8988T (cell line): ENCODE data around the gene VWA5B2.

Source experiments
- DNase-seq: peaks from one replicate; pipeline ENCODE4 v3.0.0; 2011

Gene VWA5B2

DNA sequence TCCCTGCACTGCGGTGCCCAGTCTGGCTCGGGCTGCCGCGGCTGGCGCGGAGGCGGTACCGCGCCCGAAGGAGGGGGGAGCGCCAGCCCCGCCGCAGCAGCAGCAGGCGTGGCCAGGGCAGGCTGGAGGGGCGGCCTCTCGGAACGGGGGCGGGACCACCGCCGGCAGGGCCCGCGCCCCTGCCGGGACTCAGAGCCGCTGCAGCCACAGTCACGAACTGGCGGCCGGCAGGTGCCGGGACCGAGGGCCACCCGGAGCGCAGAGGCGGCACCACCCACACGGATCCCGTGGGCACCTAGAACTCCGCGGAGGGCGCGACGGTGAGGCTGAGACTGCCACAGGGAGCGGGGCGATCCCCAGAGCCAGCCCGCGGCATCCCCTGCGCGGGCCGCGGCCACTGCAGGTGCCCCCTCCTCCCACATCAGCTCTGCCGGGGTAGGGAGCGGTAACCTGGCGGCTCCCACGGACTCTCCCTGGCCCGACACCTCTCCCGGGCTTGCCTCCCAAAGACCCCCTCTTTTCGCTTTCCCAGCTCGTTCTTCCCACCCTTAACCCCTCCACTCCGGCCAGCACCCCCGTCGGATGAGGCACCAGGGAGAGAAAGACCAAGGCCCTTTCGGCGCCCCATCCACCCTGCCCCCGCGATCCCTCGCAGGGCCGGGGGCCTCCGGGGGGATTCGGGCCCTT lies at the start of gene VWA5B2:
VWA5B2 (plus strand) TSS at position 192 of the 687 bp plus-strand sequence. CDS start 944 bp downstream, outside the sequence.
- DNase-seq: peak; percentile 100

DNA sequence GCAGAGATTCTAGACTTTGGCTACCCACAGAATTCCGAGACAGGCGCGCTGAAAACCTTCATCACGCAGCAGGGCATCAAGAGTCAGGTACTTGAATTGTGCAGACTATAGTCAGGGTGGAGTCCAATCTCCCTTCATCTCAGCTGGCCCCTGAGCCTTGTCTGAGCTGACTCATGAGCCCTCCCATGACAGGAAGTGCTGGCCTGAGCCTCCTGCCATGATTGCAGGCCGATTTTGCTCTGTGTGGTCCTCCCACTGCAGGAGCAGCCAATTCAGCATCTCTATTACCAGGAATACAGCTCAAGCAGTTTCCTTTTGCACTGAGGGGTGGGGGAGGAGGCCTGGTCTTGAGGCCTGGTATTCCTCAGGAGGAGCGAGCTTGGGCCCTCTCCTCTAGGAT lies 49.2 kb upstream of the VWA5B2 start:
- no peak for DNase-seq

DNA sequence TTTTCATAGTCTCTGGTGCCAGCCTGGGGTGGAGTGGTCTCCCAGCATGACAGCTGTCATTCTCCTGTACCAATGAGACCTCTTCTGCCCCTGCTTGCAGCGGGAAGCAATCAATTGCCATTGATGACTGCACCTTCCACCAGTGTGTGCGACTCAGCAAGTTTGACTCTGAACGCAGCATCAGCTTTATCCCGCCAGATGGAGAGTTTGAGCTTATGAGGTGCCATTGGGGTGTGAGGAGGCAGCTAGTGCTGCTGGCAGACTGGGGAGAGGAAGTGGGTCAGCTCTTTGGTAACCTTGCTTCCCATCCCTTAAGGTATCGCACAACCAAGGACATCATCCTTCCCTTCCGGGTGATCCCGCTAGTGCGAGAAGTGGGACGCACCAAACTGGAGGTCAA lies 47.8 kb upstream of the VWA5B2 start:
- no peak for DNase-seq

DNA sequence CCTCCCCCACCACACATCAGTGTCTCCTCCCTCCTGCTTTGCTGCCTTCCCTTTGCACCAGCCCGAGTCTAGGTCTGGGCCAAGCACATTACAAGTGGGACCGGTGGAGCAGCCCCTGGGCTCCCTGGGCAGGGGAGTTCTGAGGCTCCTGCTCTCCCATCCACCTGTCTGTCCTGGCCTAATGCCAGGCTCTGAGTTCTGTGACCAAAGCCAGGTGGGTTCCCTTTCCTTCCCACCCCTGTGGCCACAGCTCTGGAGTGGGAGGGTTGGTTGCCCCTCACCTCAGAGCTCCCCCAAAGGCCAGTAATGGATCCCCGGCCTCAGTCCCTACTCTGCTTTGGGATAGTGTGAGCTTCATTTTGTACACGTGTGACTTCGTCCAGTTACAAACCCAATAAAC lies 45.7 kb upstream of the VWA5B2 start:
- DNase-seq: no peak

DNA sequence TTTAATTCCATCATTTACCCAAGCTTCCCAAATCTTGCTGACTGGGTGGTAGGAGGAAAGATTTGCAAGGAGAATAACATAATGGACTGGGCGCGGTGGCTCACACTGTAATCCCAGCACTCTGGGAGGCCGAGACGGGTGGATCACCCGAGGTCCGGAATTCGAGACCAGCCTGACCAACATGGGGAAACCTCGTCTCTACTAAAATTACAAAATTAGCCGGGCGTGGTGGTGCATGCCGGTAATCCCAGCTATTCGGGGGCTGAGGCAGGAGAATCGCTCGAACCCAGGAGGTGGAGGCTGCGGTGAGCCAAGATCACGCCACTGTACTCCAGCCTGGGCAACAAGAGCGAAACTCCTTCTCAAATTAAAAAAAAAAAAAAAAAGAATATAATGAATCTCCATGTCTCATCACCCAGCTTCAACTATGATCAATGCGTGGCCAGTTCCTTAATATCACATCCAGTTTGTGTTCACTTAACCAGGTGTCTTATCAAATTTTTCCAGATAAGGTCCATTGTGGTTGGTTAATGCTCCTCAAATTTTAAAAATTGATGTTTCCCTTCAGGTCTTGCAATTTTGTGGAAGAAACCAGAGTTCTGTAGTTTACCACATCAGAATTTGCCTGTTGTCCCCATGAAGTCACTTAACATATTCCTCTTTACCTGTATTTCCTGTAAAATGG lies 44.7 kb upstream of the VWA5B2 start:
- no peak for DNase-seq

DNA sequence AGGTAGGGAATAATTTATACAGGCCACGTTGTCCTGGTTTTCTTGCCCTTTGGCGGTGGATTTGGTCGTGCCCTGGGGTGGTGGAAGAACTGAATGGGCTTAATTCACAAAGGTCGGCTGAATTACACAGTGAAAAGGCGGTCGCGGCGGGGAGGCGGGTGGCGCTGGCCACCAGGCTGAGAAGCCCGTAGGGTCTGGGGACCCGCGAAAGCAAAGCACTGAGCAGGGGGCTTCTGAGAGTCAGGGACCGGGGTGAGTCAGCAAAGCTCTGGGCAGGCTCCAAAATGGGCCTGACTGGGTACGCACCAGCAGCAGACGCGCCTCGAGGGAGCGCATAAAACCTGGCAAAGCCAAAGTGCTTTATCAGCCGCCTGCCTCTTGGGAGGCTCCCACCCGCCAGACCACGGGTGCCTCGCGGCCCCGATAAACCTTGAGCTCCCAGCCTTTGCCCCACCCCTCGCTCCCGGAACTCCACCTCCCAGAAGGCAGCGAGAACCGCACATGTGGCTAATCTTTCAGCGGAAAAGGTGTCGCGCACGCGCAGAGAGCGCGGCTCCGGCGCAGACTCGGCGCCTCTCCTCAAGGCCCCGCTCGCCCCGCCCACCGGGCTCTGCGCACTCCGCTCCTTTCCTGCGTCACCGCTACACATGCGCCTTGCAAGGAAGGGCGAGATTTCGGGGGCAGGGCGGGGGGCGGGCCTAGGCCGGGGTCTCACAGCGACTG lies 43.8 kb upstream of the VWA5B2 start:
- peak; percentile 98 for DNase-seq

DNA sequence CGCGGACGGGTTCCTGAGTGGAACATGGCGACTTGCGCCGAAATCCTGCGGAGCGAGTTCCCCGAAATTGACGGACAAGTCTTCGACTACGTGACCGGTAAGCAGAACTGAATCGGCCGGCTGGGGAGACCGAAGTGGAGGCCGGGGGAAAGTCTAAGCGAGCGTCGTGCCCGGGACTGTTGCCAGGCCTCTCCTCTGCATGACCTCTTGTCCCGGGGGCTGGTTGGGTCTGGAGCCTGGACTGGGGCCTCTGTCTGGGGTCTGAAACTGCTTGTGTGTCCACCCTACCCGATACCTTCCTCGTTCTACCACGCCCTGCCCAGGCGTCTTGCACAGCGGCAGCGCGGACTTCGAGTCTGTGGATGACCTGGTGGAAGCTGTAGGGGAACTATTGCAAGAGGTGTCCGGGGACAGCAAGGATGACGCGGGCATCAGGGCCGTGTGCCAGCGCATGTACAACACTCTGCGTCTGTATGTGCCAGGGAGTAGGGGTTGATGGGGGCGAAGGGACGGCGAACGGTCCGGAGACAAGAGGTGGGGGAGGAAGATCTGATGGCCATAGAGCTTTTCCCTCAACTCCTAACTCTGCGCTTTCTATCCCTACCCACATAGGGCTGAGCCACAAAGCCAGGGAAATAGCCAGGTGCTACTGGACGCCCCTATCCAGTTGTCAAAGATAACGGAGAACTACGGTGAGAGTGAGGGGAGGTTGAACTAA lies 43.0 kb upstream of the VWA5B2 start, which contains the start of gene ABCF3:
ABCF3 (plus strand) TSS at position 16 of the 718 bp plus-strand sequence; CDS start at position 25, 9 bp downstream.
- no peak for DNase-seq

DNA sequence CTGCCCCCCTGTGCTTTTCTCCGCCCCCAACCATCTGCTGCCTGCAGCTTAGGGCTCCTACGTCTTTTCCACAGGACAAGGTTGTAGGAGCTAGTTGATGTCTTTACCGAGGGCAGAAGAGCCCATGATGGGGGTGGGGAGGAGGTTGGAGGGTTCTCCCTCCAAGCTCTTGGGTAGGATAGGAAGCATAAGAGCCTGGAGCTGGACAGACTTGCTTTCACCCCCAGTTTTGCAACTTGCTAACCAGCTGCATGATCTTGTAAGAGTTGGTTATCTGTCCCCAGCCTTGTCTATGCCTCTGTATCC lies 42.5 kb upstream of the VWA5B2 start:
- DNase-seq: no peak

DNA sequence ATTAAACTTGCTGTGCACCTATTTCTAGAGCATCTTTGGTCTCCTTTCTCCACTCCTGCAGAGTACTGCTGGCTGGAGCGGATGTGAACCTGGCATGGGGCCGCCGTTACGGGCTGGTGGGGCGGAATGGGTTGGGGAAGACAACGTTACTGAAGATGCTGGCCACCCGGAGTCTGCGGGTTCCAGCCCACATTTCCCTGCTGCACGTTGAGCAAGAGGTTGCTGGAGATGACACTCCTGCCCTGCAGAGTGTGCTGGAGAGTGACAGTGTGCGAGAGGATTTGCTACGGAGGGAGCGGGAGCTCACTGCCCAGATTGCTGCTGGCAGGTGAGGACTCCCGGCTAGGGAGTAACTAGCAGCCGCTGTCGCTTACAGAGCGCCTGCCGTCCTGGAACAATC lies 41.3 kb upstream of the VWA5B2 start:
- peak; percentile 24 for DNase-seq

DNA sequence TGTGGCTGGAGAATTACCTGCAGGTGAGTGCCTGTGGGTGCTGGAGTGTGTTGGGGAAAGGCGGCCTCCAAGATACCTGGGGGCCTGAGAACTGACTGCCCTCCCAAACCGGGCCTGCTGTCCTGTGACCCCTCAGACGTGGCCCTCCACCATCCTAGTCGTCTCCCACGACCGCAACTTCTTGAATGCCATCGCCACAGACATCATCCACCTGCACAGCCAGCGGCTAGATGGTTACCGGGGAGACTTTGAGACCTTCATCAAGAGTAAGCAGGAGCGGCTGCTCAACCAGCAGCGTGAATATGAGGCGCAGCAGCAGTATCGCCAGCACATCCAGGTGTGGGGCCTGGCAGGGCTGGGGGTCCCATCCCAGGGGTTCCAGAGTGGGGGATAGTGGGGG lies 40.0 kb upstream of the VWA5B2 start:
- peak; percentile 17 for DNase-seq

DNA sequence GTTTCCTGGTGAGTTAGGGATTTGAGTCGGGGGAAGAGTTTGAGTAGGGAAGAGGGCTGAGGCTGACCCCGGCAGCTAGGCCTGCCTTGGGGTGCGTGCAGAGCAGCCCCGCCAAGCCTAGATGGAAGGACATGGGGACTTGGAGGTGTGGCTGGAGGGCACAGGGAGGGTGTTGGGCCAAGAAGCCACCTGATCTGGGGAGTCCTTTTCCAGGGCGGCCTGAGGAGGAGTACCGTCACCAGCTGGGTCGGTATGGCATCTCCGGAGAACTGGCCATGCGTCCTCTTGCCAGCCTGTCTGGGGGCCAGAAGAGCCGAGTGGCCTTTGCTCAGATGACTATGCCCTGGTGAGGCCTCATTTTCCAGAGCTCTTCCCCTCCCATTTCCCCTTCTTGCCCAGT lies 36.5 kb upstream of the VWA5B2 start:
- peak; percentile 17 for DNase-seq

DNA sequence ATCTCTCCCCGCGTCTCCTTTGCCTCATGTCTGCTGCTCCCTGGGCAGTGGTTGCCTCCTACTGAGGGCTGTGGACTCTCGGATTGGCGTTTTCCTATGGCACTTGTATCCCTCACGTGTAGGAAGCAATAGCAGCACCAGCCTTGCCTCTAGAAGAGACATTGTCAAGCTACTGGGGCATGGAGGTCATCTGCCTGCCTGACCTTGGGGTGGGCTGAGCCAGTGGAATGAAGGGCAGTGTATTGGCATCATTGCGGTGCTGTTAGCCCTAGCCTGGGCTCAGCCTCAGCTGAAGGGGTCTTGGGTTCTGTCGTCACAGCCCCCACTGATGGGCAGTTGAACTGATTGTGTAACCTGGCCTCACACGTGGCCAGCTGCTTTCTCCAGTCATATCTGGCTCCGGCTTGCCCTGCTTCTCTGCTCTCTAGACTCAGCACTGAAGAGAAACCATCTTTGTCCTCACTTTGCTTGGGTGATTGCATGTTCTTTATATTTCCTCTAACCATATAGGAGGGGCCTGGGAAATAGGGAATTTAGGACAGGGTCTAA lies 35.3 kb upstream of the VWA5B2 start:
- DNase-seq: no peak

DNA sequence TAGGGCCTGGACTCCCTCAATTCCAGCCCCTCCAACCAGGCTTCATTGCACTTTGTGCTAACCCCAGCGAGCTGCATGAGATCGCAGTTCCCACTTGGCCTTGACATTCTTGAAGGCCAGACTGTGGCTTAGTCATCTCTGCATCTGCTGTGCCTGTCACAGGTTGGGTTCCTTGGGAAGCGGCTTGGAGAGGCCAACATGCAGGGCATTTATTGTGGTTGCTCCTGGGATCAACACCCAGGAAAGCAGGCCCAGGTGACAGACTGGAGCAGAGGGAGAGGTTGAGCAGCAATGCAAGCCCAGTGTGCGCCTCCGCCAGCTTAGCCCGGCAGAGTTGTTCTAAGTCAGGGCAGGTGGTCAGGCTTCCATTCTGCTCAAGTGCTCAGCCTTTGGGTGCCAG lies 32.8 kb upstream of the VWA5B2 start:
- no peak for DNase-seq

DNA sequence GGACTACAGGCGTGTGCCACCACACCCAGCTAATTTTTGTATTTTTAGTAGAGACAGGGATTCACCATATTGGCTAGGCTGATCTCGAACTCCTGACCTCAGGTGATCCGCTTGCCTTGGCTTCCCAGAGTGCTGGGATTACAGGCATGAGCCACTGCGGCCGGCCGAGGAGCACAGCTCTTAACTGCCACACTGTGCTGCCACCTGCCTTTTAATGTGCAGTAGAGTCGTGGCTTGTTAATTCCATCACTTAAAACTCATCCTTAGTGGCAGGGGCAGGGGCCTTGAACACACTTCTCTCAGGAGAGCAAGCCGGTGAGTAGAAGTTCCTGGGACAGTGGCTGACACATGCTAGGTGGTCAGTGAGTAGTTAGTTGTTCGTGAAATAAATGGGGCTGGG lies 30.9 kb upstream of the VWA5B2 start:
- DNase-seq: no peak

DNA sequence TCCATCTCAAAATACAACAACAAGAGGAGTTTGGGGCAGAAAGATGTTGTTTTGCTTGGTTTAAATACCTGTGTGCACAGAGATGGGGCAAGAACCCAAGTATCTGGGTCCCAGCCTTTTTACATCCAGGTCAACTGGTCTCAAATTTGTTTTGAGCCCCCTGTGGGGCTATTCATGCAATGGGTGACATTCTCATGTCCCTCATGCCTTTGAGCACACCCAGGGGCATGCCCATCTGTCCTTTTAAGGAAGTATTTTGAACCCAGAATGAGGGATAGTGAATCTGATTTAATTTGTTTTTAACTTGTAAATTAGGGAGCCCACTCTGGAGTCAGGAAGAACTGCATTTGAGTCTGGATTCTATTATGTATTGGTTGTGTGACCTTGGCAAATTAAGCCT lies 28.6 kb upstream of the VWA5B2 start:
- DNase-seq: no peak

DNA sequence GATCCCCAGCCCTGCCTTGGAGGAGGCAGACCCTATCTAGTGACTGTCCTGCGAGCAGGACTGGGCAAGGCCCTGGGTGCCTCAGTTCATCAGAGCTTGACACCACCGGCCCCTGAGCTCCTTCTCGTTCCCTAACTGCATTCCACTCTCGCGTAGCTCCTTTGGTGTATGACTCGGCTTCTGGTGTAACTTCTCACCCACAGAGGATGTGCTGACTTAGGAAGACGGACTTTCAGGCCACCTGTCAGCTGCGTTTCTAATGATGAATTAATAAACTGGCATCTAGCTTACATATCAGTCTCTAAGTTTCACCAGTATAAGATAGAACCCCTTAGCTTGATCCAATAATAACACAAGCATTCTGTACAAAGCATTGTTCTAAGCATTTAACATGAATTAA lies 25.9 kb upstream of the VWA5B2 start:
- no peak for DNase-seq

DNA sequence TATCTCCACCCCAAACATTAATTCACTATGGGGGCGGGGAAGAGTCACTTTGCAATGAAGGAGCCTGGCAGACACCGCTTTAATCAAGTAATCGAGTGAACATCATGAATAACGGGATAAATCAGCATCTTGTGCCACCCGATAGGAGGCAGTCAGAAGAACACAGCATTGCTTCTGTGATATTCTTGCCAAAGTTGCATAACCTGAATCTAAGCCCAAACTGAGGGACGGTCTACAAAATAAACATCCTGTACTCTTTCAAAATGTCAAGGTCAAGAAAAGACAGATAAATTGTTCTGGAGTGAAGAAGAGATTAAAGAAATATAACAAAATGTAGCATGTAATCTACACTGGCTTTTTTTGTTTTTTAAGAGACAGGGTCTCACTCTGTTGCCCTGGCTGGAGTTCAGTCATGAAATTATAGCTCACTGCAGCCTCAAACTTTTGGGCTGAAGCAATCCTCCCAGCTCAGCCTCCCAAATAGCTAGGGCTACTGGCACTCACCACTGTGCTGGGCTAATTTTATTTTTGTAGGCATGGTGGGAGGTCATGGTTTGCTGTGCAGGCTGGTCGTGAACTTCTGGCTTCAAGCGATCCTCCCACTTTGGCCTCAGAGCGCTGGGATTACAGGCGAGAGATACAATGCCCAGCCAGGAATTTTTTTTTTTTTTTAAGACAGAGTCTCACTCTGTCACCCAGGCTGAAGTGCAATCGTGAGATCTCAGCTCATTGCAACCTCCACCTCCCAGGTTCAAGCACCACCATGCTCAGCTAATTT lies 20.1 kb upstream of the VWA5B2 start:
- DNase-seq: no peak

DNA sequence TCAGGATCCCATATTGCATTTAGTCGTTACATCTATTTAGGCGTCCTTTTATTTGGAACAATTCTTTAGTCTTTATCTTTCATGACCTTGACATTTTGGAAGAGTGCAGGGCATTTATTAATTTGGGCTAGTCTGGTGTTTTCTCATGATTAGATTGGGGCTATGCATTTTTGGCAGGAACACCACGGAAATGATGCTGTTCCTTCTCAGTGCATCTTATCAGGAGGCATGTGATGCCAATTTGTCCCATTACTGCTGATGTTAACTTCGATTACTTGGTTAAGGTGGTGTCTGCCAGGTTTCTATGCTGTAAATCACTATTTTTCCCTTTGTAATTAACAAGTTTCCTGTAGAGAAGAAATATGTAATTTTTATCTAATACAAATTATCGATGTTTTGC lies 18.1 kb upstream of the VWA5B2 start:
- DNase-seq: no peak

DNA sequence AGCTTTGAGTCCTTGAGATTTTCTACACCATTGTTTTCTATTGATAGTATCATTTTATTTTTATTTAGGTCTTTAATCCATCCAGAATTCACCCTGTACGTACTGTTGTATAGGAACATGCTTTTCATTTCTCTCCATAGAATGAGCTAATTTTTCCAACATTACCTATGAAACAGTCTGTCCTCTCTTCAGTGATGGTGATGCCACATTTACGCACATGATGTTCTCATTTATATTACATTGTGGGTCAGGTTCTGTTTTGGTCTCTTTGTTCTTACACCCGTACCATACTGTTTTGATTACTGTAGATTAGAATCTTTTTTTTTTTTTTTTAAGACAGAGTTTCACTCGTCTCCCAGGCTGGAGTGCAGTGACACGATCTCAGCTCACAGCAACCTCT lies 17.7 kb upstream of the VWA5B2 start:
- DNase-seq: no peak

DNA sequence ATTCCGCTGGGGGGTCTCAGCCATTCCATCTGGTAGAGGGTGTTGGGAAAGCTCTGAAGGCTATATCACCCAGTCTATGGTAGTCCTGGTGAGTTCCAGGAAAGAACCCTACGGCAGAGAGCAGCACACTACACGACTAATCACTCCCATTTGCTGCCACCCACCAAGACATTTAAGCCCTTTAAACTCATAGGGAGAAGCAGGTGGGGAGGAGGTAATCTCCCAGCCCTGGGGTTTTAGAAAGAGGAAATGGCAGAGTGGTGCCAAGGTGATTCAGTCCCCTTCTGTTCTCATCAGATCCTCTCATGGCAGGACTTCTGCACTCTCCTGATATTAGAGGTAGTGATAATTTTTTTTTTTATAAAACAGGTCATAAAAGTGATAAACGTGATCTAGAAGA lies 10.6 kb upstream of the VWA5B2 start:
- DNase-seq: no peak

DNA sequence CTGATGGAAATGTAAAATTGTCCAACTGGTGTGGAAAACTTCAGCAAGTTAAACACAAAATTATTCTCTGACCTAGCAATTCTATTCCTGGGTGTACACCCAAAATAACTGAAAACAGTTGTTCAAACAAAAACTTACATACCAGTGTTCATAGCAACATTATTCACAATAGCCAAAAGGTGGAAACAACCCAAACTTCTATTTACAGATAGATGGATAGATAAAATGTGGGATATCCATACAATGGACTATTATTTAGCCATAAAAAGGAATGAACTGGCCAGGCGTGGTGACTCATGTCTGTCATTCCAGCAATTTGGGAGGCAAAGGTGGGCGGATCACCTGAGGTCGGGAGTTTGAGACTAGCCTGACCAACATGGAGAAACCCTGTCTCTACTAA lies 6.9 kb upstream of the VWA5B2 start:
- no peak for DNase-seq

DNA sequence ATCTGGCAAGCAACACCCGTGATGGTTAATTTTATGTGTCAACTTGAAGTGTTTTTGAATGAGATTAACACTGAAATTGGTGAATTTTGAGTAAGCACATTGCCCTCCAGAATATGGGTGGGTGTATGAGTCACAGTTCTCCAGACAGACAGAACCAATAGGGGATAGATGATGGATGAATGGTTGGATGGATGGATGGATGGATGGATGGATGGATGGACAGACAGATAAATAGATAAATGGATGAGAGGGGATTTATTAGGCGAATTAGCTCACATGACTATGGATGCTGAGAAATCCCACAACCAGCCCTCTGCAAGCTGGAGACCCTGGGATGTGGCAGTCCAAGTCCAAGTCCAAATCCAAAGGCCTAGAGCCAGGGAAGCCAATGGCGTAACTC lies 5.4 kb upstream of the VWA5B2 start:
- no peak for DNase-seq
